ENCODE results near the gene RPGRIP1. TPM values are rescaled to one million over a fixed set of nuclear protein-coding genes. Genes with fewer than 3 reads are reported as not detected.

RPGRIP1 gene
- total and polyA plus RNA-seq, 9 of the 15 experiments (the other 6 are each of a cell fraction or from before 2014, with no cell fraction given), result 0.47 to 0.95 (median 0.65) TPM; not detected in 1

- BruUV-seq (replicated peaks), result no TSS peak
- WGBS (ENCODE audit: insufficient coverage, low coverage, missing lambda C conversion rate), result under 1% methylated on average over 16 of the region's 16 CpGs
- CTCF ChIA-PET (ENCODE audit: low intra/inter-chr PET ratio), result no interaction called here
Measured at GRCh38 chr14:21267886-21268616, 11.8 kb upstream of the RPGRIP1 start.

More at GRCh38 chr14:21267886-21268616, 11.8 kb upstream of the RPGRIP1 start:
- H3K9ac ChIP-seq (ENCODE audit: insufficient read depth in 1 of 2, low read depth in 2 of 2, low read length in 2 of 2), result peak overlapping the region; percentile 96 to 98; a peak in 3 of 4 replicates
- H3K9me1 ChIP-seq (ENCODE audit: control insufficient read depth, insufficient read depth, low read length), result no peaks in the 10 kb centered on the region
- no peak for FAIRE-seq
- in situ Hi-C loops (cut with MboI), result no loop called here
- peaks cover 65% of the 10 kb centered on the region for H3K79me2 ChIP-seq (ENCODE audit: control insufficient read depth, insufficient read depth, low read length)
- intact Hi-C loops (cut with micrococcal nuclease), result loop anchor here (5.0 to 10.0 kb wide), 3 partner anchors 39 to 114 kb away; partner anchors contain the start of gene SUPT16H
- peak overlapping the region; percentile 94 for H3K4me2 ChIP-seq (ENCODE audit: insufficient read depth, low read length)
- peak overlapping the region; percentile 71 for H3K4me3 ChIP-seq
- TF ChIP-seq, protein P1, sequence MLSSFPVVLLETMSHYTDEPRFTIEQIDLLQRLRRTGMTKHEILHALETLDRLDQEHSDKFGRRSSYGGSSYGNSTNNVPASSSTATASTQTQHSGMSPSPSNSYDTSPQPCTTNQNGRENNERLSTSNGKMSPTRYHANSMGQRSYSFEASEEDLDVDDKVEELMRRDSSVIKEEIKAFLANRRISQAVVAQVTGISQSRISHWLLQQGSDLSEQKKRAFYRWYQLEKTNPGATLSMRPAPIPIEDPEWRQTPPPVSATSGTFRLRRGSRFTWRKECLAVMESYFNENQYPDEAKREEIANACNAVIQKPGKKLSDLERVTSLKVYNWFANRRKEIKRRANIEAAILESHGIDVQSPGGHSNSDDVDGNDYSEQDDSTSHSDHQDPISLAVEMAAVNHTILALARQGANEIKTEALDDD (IDR thresholded peaks at IDR 0.05), result peak; percentile 81
- TF ChIP-seq FOXA3 (CRISPR knock-in tag; conservative IDR thresholded peaks at IDR 0.05 in 1 of 2, IDR thresholded peaks at IDR 0.05 in 1 of 2), result no peak
- peak; percentile 12 for TF ChIP-seq RBFOX2 (IDR thresholded peaks at IDR 0.05; ENCODE audit: low read depth, low read length)
- TF ChIP-seq, protein P2, sequence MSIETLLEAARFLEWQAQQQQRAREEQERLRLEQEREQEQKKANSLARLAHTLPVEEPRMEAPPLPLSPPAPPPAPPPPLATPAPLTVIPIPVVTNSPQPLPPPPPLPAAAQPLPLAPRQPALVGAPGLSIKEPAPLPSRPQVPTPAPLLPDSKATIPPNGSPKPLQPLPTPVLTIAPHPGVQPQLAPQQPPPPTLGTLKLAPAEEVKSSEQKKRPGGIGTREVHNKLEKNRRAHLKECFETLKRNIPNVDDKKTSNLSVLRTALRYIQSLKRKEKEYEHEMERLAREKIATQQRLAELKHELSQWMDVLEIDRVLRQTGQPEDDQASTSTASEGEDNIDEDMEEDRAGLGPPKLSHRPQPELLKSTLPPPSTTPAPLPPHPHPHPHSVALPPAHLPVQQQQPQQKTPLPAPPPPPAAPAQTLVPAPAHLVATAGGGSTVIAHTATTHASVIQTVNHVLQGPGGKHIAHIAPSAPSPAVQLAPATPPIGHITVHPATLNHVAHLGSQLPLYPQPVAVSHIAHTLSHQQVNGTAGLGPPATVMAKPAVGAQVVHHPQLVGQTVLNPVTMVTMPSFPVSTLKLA (conservative IDR thresholded peaks at IDR 0.05), result 0 out of 4 replicates have a peak, but pooled peaks of 1 of the 2 experiments have one; percentile 13
- H3K4me1 ChIP-seq (replicated peaks in 1 of 2; ENCODE audit: control insufficient read depth in 2 of 2, insufficient read depth in 2 of 2, low read length in 2 of 2), result peaks cover 16 to 23% of the 10 kb centered on the region in 2 experiments
- no peak for ATAC-seq
- peak overlapping the region; percentile 96 for H3K27ac ChIP-seq (ENCODE audit: extremely low read depth, low read depth, low read length)
- H3K27me3 ChIP-seq (ENCODE audit: control insufficient read depth in 2 of 2, insufficient read depth in 2 of 2, low read length in 2 of 2), result no peaks in the 10 kb centered on the region
- no peak overlapping the region for H2AFZ ChIP-seq (ENCODE audit: low read depth, low read length)
- peaks cover 53% of the 10 kb centered on the region for H3K36me3 ChIP-seq (ENCODE audit: control insufficient read depth, insufficient read depth, low read length)
- no peak for DNase-seq (ENCODE audit: extremely low read depth in 1 of 4, low spot score in 3 of 4)
- H3K9me3 ChIP-seq (replicated peaks; ENCODE audit: control insufficient read depth, insufficient read depth, low read depth, low read length), result no peaks in the 10 kb centered on the region
- POLR2A ChIA-PET, result interaction anchor here (0.7 to 6.0 kb wide), 6 partner anchors 9 to 30 kb away, joined by 3 to 58 read pairs (median 4); no protein-coding TSS in a partner anchor
- peaks cover 52% of the 10 kb centered on the region for H4K20me1 ChIP-seq (replicated peaks; ENCODE audit: control insufficient read depth, insufficient read depth, low read length)
